IgD-negative memory B cell (primary cell): ENCODE measurements around the gene MARK3. TPM values are rescaled to one million over a fixed set of nuclear protein-coding genes. Genes with fewer than 3 reads are reported as not detected.

Source experiments
- H3K27ac Mint-ChIP-seq, 3 donors: one replicate each; pipeline ENCODE4 v1.8.0; 2020 to 2022; ENCODE audit warnings: mild to moderate bottlenecking in 3 of 3, mixed read lengths in 3 of 3, moderate library complexity in 1 of 3
- H3K27me3 Mint-ChIP-seq: one replicate; pipeline ENCODE4 v1.8.0; 2021; ENCODE audit warnings: mixed read lengths
- H3K36me3 Mint-ChIP-seq: one replicate; pipeline ENCODE4 v1.8.0; 2020; ENCODE audit warnings: mild to moderate bottlenecking, mixed read lengths
- H3K4me1 Mint-ChIP-seq, 3 donors: one replicate each; pipeline ENCODE4 v1.8.0; 2020 to 2022; ENCODE audit warnings: mixed read lengths in 3 of 3, mild to moderate bottlenecking in 1 of 3
- H3K4me3 Mint-ChIP-seq, 4 donors: one replicate each; pipeline ENCODE4 v1.8.0; 2020 to 2022; ENCODE audit warnings: mild to moderate bottlenecking in 4 of 4, mixed read lengths in 4 of 4, moderate library complexity in 3 of 4
- H3K9me3 Mint-ChIP-seq, 3 donors: one replicate each; pipeline ENCODE4 v1.8.0; 2020 to 2021; ENCODE audit warnings: mixed read lengths in 3 of 3, mild to moderate bottlenecking in 1 of 3
- polyA plus RNA-seq: library from polyadenylated mRNA; unstranded; fragments of 300-500 nt; fragmentation: Illumina TruSeq; gene quantifications from one replicate; pipeline ENCODE4 v1.2.3, GENCODE V29; 2021

Gene MARK3
- polyA plus RNA-seq, 1 donor from 2014 or later: 40.3 TPM

DNA sequence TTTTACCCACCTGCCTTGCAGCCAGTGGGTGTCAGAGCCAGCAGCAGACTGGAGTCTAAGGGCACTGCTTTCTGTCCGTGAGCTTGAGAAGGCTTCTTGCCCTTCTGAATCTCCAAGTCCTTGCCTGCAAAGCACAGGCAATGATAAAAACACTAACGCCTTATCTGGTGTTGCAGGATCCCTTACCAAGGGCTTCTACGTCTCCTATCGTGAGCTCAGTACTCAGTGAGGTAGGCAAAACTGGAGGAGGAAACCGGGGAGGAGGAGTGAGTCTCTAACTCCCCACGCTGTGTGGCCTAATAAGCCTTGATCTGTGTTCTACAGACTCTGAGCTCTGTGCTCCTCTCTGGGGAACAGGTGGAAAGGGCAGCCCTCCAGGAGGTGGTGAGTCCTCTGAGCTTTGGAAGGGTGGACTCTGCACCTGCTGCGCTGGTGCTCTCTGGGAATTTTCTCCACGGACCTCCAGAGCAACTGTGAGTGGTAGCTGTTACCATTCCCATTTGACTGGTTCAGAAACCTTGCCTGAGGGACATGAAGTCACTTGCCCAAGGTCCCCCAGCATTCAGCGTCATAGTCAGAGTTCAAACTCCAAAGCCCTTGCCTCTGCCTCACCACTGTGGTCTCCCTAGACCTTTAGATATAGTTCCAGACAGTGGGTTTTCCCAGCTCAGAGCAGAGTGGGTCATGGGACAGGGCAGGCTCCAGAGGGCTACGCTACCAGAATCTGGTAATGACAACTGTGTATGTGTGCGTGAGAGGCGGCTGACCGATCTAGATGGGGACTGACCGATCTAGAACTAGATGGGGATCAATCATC, 7.0 kb upstream of the MARK3 start:
- Mint-ChIP-seq H3K36me3 (peaks cover 3% of the 10 kb centered on the region), H3K9me3 (peaks cover 0 to 4% (median 0%) of the 10 kb centered on the region in 3 donors), H3K4me1 (peaks cover 0 to 3% (median 1%) of the 10 kb centered on the region in 3 donors), H3K27me3 (peaks cover 16% of the 10 kb centered on the region), H3K4me3 (no peak overlapping the region), H3K27ac (no peak overlapping the region)

- Mint-ChIP-seq H3K36me3 (peaks cover 6% of the 10 kb centered on the region), H3K27me3 (peaks cover 11% of the 10 kb centered on the region), H3K9me3 (peaks cover 0 to 4% (median 0%) of the 10 kb centered on the region in 3 donors), H3K4me3 (peak overlapping the region in 1 of 4 donors; percentile 36), H3K27ac (no peak overlapping the region), H3K4me1 (peaks cover 2 to 7% (median 5%) of the 10 kb centered on the region in 3 donors)
Measured at GRCh38 chr14:103380719-103381377, 4.4 kb upstream of the MARK3 start.

- peaks cover 9 to 17% (median 9%) of the 10 kb centered on the region in 3 donors for H3K4me1 Mint-ChIP-seq
- H3K4me3 Mint-ChIP-seq: no peak overlapping the region
- no peak overlapping the region for H3K27ac Mint-ChIP-seq
- H3K36me3 Mint-ChIP-seq: peaks cover 6% of the 10 kb centered on the region
- H3K9me3 Mint-ChIP-seq: peaks cover 0 to 4% (median 0%) of the 10 kb centered on the region in 3 donors
- peaks cover 11% of the 10 kb centered on the region for H3K27me3 Mint-ChIP-seq
Measured at GRCh38 chr14:103382376-103382775, 2.8 kb upstream of the MARK3 start.

GRCh38 chr14:103384450-103385151, 614 bp upstream of the MARK3 start:
- Mint-ChIP-seq H3K4me1 (peaks cover 20 to 28% (median 24%) of the 10 kb centered on the region in 3 donors), H3K9me3 (peaks cover 0 to 4% (median 0%) of the 10 kb centered on the region in 3 donors), H3K27ac (peak overlapping the region; percentile 91 to 95 (median 95)), H3K27me3 (peaks cover 10% of the 10 kb centered on the region), H3K36me3 (peaks cover 8% of the 10 kb centered on the region), H3K4me3 (peak overlapping the region; percentile 94 to 99 (median 95))

GRCh38 chr14:103385929-103386712, 906 bp downstream of the MARK3 start:
- Mint-ChIP-seq H3K9me3 (no peaks in the 10 kb centered on the region), H3K27me3 (peaks cover 10% of the 10 kb centered on the region), H3K27ac (peak overlapping the region; percentile 91 to 96 (median 95)), H3K36me3 (peaks cover 5% of the 10 kb centered on the region), H3K4me3 (peak overlapping the region; percentile 95 to 99 (median 96)), H3K4me1 (peaks cover 24 to 36% (median 31%) of the 10 kb centered on the region in 3 donors)

- H3K27ac Mint-ChIP-seq: peak overlapping the region; percentile 17 to 95 (median 91)
- peak overlapping the region; percentile 95 to 99 (median 96) for H3K4me3 Mint-ChIP-seq
- H3K9me3 Mint-ChIP-seq: no peaks in the 10 kb centered on the region
- H3K36me3 Mint-ChIP-seq: peaks cover 5% of the 10 kb centered on the region
- peaks cover 4% of the 10 kb centered on the region for H3K27me3 Mint-ChIP-seq
- H3K4me1 Mint-ChIP-seq: peaks cover 25 to 39% (median 31%) of the 10 kb centered on the region in 3 donors
Measured at GRCh38 chr14:103386713-103387329, 1.6 kb downstream of the MARK3 start.

DNA sequence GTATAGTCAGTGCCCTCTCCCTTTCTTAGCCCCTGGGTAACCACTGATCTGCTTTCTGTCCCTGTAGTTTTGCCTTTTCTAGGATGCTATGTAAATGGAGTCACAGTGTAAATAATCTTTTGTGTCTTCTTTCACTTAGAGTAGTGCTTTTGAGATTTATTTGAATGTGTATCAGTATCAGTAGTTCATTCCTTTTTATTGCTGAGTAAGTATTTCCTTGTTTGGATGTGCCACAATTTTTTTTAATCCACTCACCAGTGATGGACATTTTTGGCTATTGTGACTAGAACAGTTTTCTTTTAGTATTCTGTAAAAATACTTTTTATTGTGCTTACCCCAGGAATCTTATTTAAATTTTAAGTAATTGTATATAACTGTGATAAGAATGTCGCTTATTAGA, 3.4 kb downstream of the MARK3 start:
- H3K27me3 Mint-ChIP-seq: no peaks in the 10 kb centered on the region
- H3K4me1 Mint-ChIP-seq: peaks cover 34 to 39% (median 34%) of the 10 kb centered on the region in 3 donors
- H3K9me3 Mint-ChIP-seq: no peaks in the 10 kb centered on the region
- H3K36me3 Mint-ChIP-seq: peaks cover 5% of the 10 kb centered on the region
- peak overlapping the region in 2 of 3 donors; percentile 27 to 48 for H3K27ac Mint-ChIP-seq
- peak overlapping the region in 2 of 4 donors; percentile 74 to 99 for H3K4me3 Mint-ChIP-seq

GRCh38 chr14:103390605-103391004, 5.4 kb downstream of the MARK3 start:
- Mint-ChIP-seq H3K4me3 (peak overlapping the region in 1 of 4 donors; percentile 60), H3K4me1 (peaks cover 45 to 48% (median 46%) of the 10 kb centered on the region in 3 donors), H3K27me3 (no peaks in the 10 kb centered on the region), H3K27ac (peak overlapping the region in 1 of 3 donors; percentile 61), H3K9me3 (no peaks in the 10 kb centered on the region), H3K36me3 (peaks cover 3% of the 10 kb centered on the region)

- Mint-ChIP-seq H3K4me3 (peak overlapping the region in 2 of 4 donors; percentile 58 to 70), H3K4me1 (peaks cover 50% of the 10 kb centered on the region in 3 donors), H3K36me3 (peaks cover 3% of the 10 kb centered on the region), H3K9me3 (no peaks in the 10 kb centered on the region), H3K27me3 (no peaks in the 10 kb centered on the region), H3K27ac (peak overlapping the region; percentile 39 to 66 (median 61))
Measured at GRCh38 chr14:103391048-103391447, 5.8 kb downstream of the MARK3 start.

DNA sequence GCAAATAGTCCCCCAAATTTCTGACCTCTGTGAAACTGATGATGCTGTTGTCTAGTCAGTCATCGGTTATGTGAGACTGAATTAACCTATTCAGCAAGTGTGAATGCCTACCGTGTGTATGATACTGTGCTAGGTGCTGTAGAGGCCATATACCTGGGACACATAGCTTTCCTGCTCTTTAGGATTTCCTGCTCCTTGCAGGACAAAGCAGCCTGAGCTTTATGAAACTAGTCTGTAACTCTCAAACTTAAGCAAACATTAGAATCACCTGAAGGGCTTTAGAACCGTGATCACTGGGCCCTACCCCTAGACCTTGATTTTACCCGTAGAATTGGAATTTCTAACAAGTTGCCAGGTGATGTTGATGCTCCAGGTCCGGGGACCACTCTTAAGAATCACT, 6.9 kb downstream of the MARK3 start:
- no peaks in the 10 kb centered on the region for H3K9me3 Mint-ChIP-seq
- no peak overlapping the region for H3K27ac Mint-ChIP-seq
- H3K4me1 Mint-ChIP-seq: peaks cover 52 to 53% (median 52%) of the 10 kb centered on the region in 3 donors
- H3K4me3 Mint-ChIP-seq: no peak overlapping the region
- H3K36me3 Mint-ChIP-seq: peaks cover 3% of the 10 kb centered on the region
- H3K27me3 Mint-ChIP-seq: no peaks in the 10 kb centered on the region

DNA sequence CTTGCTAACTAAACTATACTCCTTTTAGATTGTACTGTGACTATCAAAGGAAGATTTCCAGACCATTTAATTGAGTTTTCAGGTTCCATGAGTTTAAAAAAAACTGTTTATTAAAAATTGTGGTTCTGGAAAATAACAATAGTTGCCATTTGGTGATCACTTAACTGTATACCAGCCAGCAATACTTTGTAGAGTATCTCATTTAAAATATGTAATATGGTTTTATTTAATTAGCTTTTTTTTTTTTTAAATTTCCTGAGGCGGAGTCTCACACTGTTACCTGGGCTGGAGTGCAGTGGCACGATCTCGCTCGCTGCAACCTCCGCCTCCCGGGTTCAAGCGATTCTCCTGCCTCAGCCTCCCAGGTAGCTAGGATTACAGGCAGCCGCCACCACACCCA, 7.4 kb downstream of the MARK3 start:
- no peak overlapping the region for H3K4me3 Mint-ChIP-seq

DNA sequence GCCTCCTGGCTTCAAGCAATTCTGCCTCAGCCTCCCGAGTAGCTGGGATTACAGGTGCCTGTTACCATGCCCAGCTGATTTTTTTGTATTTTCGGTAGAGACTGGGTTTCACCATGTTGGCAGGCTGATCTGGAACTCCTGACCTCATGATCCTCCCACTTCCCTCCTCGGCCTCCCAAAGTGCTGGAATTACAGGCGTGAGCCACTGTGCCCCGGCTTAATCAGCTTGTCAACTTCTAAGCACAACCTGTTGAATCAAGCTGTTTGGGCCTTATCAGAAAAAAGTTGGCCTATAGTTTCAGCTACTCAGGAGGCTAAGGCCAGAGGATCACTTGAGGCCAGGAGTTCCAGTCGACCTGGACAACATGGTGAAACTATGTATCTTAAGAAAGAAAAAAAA, 7.9 kb downstream of the MARK3 start:
- Mint-ChIP-seq H3K4me1 (peaks cover 51 to 53% (median 52%) of the 10 kb centered on the region in 3 donors), H3K27me3 (no peaks in the 10 kb centered on the region), H3K4me3 (peak overlapping the region in 1 of 4 donors; percentile 66), H3K27ac (no peak overlapping the region), H3K36me3 (peaks cover 3% of the 10 kb centered on the region), H3K9me3 (no peaks in the 10 kb centered on the region)

More for the DNA sequence above, 7.4 kb downstream of the MARK3 start:
- H3K27me3 Mint-ChIP-seq: no peaks in the 10 kb centered on the region
- no peaks in the 10 kb centered on the region for H3K9me3 Mint-ChIP-seq
- H3K27ac Mint-ChIP-seq: no peak overlapping the region
- H3K4me1 Mint-ChIP-seq: peaks cover 49 to 51% (median 50%) of the 10 kb centered on the region in 3 donors
- H3K36me3 Mint-ChIP-seq: peaks cover 3% of the 10 kb centered on the region

GRCh38 chr14:103393676-103394626, 8.7 kb downstream of the MARK3 start:
- H3K9me3 Mint-ChIP-seq: no peaks in the 10 kb centered on the region
- H3K4me3 Mint-ChIP-seq: peak overlapping the region in 2 of 4 donors; percentile 8 to 52
- no peaks in the 10 kb centered on the region for H3K27me3 Mint-ChIP-seq
- H3K36me3 Mint-ChIP-seq: no peaks in the 10 kb centered on the region
- H3K27ac Mint-ChIP-seq: peak overlapping the region in 2 of 3 donors; percentile 34 to 73
- H3K4me1 Mint-ChIP-seq: peaks cover 46 to 53% (median 52%) of the 10 kb centered on the region in 3 donors
